HG02970 (cell line): ENCODE data around the gene MMP1.
"Not testable (repeated sequence)": the region's sequence is repeated elsewhere in the genome, so short reads cannot be mapped to it uniquely, and the experiment has no call there.

Experiments used
- ATAC-seq: cut with Tn5 transposase; IDR thresholded peaks from one replicate; pipeline ENCODE4 v1.9.1; 2021; ENCODE audit warnings: mild to moderate bottlenecking, moderate library complexity, moderate number of reproducible peaks; ENCODE audit not compliant: unreplicated experiment, low FRiP score

MMP1 gene

GRCh38 chr11:102763440-102763839 is 34.5 kb downstream of the MMP1 start:
- ATAC-seq: no peak

- ATAC-seq: no peak
Measured at GRCh38 chr11:102762361-102762767, 35.6 kb downstream of the MMP1 start.

- ATAC-seq: no peak
Measured at GRCh38 chr11:102761646-102762238, 36.2 kb downstream of the MMP1 start.

GRCh38 chr11:102760344-102761035 is 37.5 kb downstream of the MMP1 start:
- ATAC-seq: no peak

- no peak for ATAC-seq
Measured at GRCh38 chr11:102757823-102758549, 40.0 kb downstream of the MMP1 start.

GRCh38 chr11:102753267-102753666 is 44.7 kb downstream of the MMP1 start:
- no peak for ATAC-seq

- ATAC-seq: no peak
Measured at GRCh38 chr11:102751673-102752072, 46.3 kb downstream of the MMP1 start.

- ATAC-seq: no peak
Measured at GRCh38 chr11:102749101-102749722, 48.7 kb downstream of the MMP1 start.

- not testable (repeated sequence) for ATAC-seq
Measured at GRCh38 chr11:102746746-102747578, 51.0 kb downstream of the MMP1 start.
